H1 (cell line): ENCODE results near the gene FLOT1. TPM values are rescaled to one million over a fixed set of nuclear protein-coding genes. Genes with fewer than 3 reads are reported as not detected.

ENCODE experiments used
- CTCF ChIA-PET: fragments of 300-600 bp; sonication (Branson Sonifier 250); formaldehyde crosslinking; loops from one replicate; lab custom pipeline; 2021; ENCODE audit not compliant: partially characterized antibody; lab: Charles Lee
- POLR2A ChIA-PET: fragments of 300-600 bp; sonication (Branson Sonifier 250); formaldehyde crosslinking; loops from one replicate; lab custom pipeline; 2021; ENCODE audit warnings: inconsistent platforms; ENCODE audit not compliant: partially characterized antibody; lab: Charles Lee
- DNase-seq, 2 experiments: peaks; one replicate each; pipeline versions ENCODE4 v3.0.0 to v3.0.0-alpha.2; 2010 to 2022; ENCODE audit warnings: low spot score in 2 of 2, low read depth in 1 of 2, mixed read lengths in 1 of 2
- FAIRE-seq: peaks from 2 replicates; lab custom pipeline; 2011; peaks lifted over from hg19 to GRCh38; lab: Jason Lieb, UNC
- H2AFZ ChIP-seq: 2 replicates; pipeline ENCODE4 v1.8.1; 2012; ENCODE audit warnings: low read length, inconsistent platforms
- H2AK5ac ChIP-seq: 2 replicates; pipeline ENCODE4 v1.6.1; 2013; ENCODE audit warnings: low read depth, low read length
- H2BK120ac ChIP-seq: replicated peaks from 2 replicates; pipeline ENCODE3; 2013; ENCODE audit warnings: low read depth, low read length, inconsistent platforms
- H2BK12ac ChIP-seq: 2 replicates; pipeline ENCODE4 v1.6.1; 2013; ENCODE audit warnings: low read depth, low read length
- H2BK15ac ChIP-seq: 2 replicates; pipeline ENCODE4 v1.6.1; 2013; ENCODE audit warnings: low read length
- H2BK20ac ChIP-seq: 2 replicates; pipeline ENCODE4 v1.6.1; 2013; ENCODE audit warnings: low read length
- H2BK5ac ChIP-seq: 2 replicates; pipeline ENCODE4 v1.6.1; 2013; ENCODE audit warnings: low read depth, low read length
- H3K14ac ChIP-seq: 2 replicates; pipeline ENCODE4 v1.6.1; 2013; ENCODE audit warnings: inconsistent platforms; ENCODE audit not compliant: insufficient read length
- H3K18ac ChIP-seq: 2 replicates; pipeline ENCODE4 v1.6.1; 2013; ENCODE audit warnings: low read length; ENCODE audit errors: extremely low read depth
- H3K23ac ChIP-seq: 2 replicates; pipeline ENCODE4 v1.6.1; 2013; ENCODE audit warnings: inconsistent platforms; ENCODE audit not compliant: insufficient read length
- H3K23me2 ChIP-seq: 2 replicates; pipeline ENCODE4 v1.6.1; 2013; ENCODE audit warnings: low read depth, low read length
- H3K27ac ChIP-seq: 2 replicates; pipeline ENCODE4 v1.6.1; 2011; ENCODE audit warnings: low read depth, low read length, inconsistent platforms
- H3K27me3 ChIP-seq, 4 experiments: replicated peaks in 1 of 4; 1 replicate in 1 of 4; 2 replicates in 3 of 4; pipeline versions ENCODE4 v1.6.1 to v1.8.1; 2011 to 2013; ENCODE audit warnings: low read length in 3 of 4, mild to moderate bottlenecking in 3 of 4, inconsistent platforms in 2 of 4, mixed read lengths in 2 of 4, moderate library complexity in 1 of 4; ENCODE audit not compliant: control insufficient read depth in 3 of 4, insufficient read depth in 3 of 4; ENCODE audit errors: extremely low read depth in 1 of 4
- H3K36me3 ChIP-seq, 4 experiments: 2 replicates each; pipeline versions ENCODE4 v1.6.1 to v1.8.1; 2011 to 2013; ENCODE audit warnings: mild to moderate bottlenecking in 4 of 4, low read length in 3 of 4, moderate library complexity in 2 of 4, control low read depth in 1 of 4, inconsistent platforms in 1 of 4; ENCODE audit not compliant: insufficient read depth in 4 of 4, control insufficient read depth in 2 of 4
- H3K4ac ChIP-seq: replicated peaks from 2 replicates; pipeline ENCODE3; 2013; ENCODE audit warnings: low read length, low read depth, mixed read lengths, inconsistent platforms; ENCODE audit not compliant: insufficient read length
- H3K4me1 ChIP-seq, 4 experiments: replicated peaks in 1 of 4; 1 replicate in 1 of 4; 2 replicates in 3 of 4; pipeline versions ENCODE4 v1.6.1 to v1.8.1; 2011 to 2013; ENCODE audit warnings: low read length in 3 of 4, inconsistent platforms in 2 of 4, mixed read lengths in 1 of 4; ENCODE audit not compliant: insufficient read depth in 4 of 4, control insufficient read depth in 3 of 4
- H3K4me2 ChIP-seq, 2 experiments: 2 replicates each; pipeline versions ENCODE4 v1.6.1 to v1.8.1; 2011 to 2013; ENCODE audit warnings: low read depth in 2 of 2, low read length in 2 of 2, control low read depth in 1 of 2, inconsistent platforms in 1 of 2, mild to moderate bottlenecking in 1 of 2; ENCODE audit not compliant: insufficient read depth in 1 of 2
- H3K4me3 ChIP-seq, 4 experiments: fragments of 200-600, 300-600 bp in 1 of 4; sonication (generic), shearing (Covaris generic), sonication (Bioruptor Twin) in 1 of 4; 2 replicates each; pipeline versions ENCODE4 v1.5.1 to v1.8.1; 2011 to 2016; ENCODE audit warnings: low read length in 4 of 4, low read depth in 3 of 4, control low read depth in 2 of 4, inconsistent platforms in 2 of 4, mild to moderate bottlenecking in 2 of 4, mixed read lengths in 1 of 4, moderate library complexity in 1 of 4; ENCODE audit not compliant: insufficient read depth in 2 of 4; ENCODE audit errors: extremely low read depth in 1 of 4
- H3K56ac ChIP-seq: replicated peaks from 2 replicates; pipeline ENCODE3; 2013; ENCODE audit warnings: low read depth, mild to moderate bottlenecking, mixed read lengths, low read length, inconsistent platforms; ENCODE audit not compliant: insufficient read length
- H3K79me1 ChIP-seq: 2 replicates; pipeline ENCODE4 v1.6.1; 2013; ENCODE audit warnings: low read depth, low read length, control low read depth
- H3K79me2 ChIP-seq, 2 experiments: 2 replicates each; pipeline versions ENCODE4 v1.6.1 to v1.8.1; 2012 to 2013; ENCODE audit warnings: low read length in 2 of 2, mild to moderate bottlenecking in 2 of 2, inconsistent platforms in 1 of 2; ENCODE audit not compliant: insufficient read depth in 2 of 2, control insufficient read depth in 1 of 2
- H3K9ac ChIP-seq, 4 experiments: replicated peaks in 1 of 4; 1 replicate in 1 of 4; 2 replicates in 3 of 4; pipeline versions ENCODE4 v1.6.1 to v1.8.1; 2011 to 2013; ENCODE audit warnings: low read depth in 3 of 4, low read length in 3 of 4, control low read depth in 2 of 4, mild to moderate bottlenecking in 2 of 4, moderate library complexity in 2 of 4, inconsistent platforms in 1 of 4; ENCODE audit errors: extremely low read depth in 1 of 4
- H3K9me3 ChIP-seq, 2 experiments: 2 replicates each; pipeline versions ENCODE4 v1.6.1 to v1.8.1; 2012 to 2013; ENCODE audit warnings: mild to moderate bottlenecking in 2 of 2, moderate library complexity in 2 of 2, control low read depth in 1 of 2, inconsistent platforms in 1 of 2, low read depth in 1 of 2, low read length in 1 of 2, mixed read lengths in 1 of 2; ENCODE audit not compliant: insufficient read depth in 2 of 2
- H4K20me1 ChIP-seq, 2 experiments: replicated peaks in 1 of 2; 2 replicates each; pipeline versions ENCODE3 to v1.8.1; 2011 to 2013; ENCODE audit warnings: inconsistent platforms in 2 of 2, low read length in 2 of 2, mild to moderate bottlenecking in 1 of 2; ENCODE audit not compliant: insufficient read depth in 2 of 2, control insufficient read depth in 1 of 2
- H4K5ac ChIP-seq: 2 replicates; pipeline ENCODE4 v1.6.1; 2013; ENCODE audit warnings: low read length, low read depth, mixed read lengths, inconsistent platforms; ENCODE audit not compliant: insufficient read length
- H4K8ac ChIP-seq: 2 replicates; pipeline ENCODE4 v1.8.0; 2013; ENCODE audit warnings: mild to moderate bottlenecking, moderate library complexity, low read length, inconsistent platforms; ENCODE audit not compliant: insufficient read depth; ENCODE audit errors: extremely low read depth
- H4K91ac ChIP-seq: replicated peaks from 2 replicates; pipeline ENCODE3; 2013; ENCODE audit warnings: low read length, mixed read lengths, inconsistent platforms; ENCODE audit not compliant: insufficient read length
- BRCA1 ChIP-seq: IDR thresholded peaks from 2 replicates; pipeline ENCODE4 v1.6.1; 2012; ENCODE audit warnings: low read depth, low read length, improper control_type of control experiment
- CHD1 ChIP-seq: IDR thresholded peaks from 2 replicates; pipeline ENCODE4 v1.6.1; 2012; ENCODE audit warnings: low read depth, low read length, improper control_type of control experiment
- CHD2 ChIP-seq: IDR thresholded peaks from 2 replicates; pipeline ENCODE4 v1.6.1; 2012; ENCODE audit warnings: low read length, improper control_type of control experiment
- EGR1 ChIP-seq: IDR thresholded peaks from 2 replicates; pipeline ENCODE4 v1.6.1; 2011; ENCODE audit warnings: low read depth, low read length, borderline replicate concordance
- EP300 ChIP-seq, 2 experiments: IDR thresholded peaks; 1 replicate in 1 of 2; 2 replicates in 1 of 2; pipeline ENCODE4 v1.6.1; 2011 to 2012; ENCODE audit warnings: low read depth in 2 of 2, low read length in 2 of 2, mild to moderate bottlenecking in 2 of 2, borderline replicate concordance in 1 of 2, inconsistent platforms in 1 of 2, moderate library complexity in 1 of 2
- HDAC6 ChIP-seq: IDR thresholded peaks from one replicate; pipeline ENCODE4 v1.7.1; 2012; ENCODE audit warnings: low read depth, mild to moderate bottlenecking, inconsistent platforms, low read length, moderate library complexity
- POLR2A ChIP-seq, 2 experiments: IDR thresholded peaks; 1 replicate in 1 of 2; 2 replicates in 1 of 2; pipeline ENCODE4 v1.6.1; 2011; ENCODE audit warnings: low read depth in 2 of 2, low read length in 2 of 2, mild to moderate bottlenecking in 2 of 2; ENCODE audit errors: control extremely low read depth in 1 of 2
- POU5F1 ChIP-seq: IDR thresholded peaks from 2 replicates; pipeline ENCODE4 v1.6.1; 2011; ENCODE audit warnings: low read depth, mild to moderate bottlenecking, low read length, moderate library complexity
- RNF2 ChIP-seq: fragments of 200-900, 300-1000 bp; sonication (generic); IDR thresholded peaks from 2 replicates; pipeline ENCODE4 v1.7.1; 2016; ENCODE audit warnings: borderline replicate concordance, low read depth, mild to moderate bottlenecking, antibody characterized with exemption, low read length; ENCODE audit not compliant: poor library complexity, severe bottlenecking; ENCODE audit errors: missing control alignments
- TCF12 ChIP-seq: IDR thresholded peaks from 2 replicates; pipeline ENCODE4 v1.6.1; 2011; ENCODE audit warnings: low read depth, mild to moderate bottlenecking, low read length
- TEAD4 ChIP-seq: IDR thresholded peaks from 2 replicates; pipeline ENCODE4 v1.6.1; 2012; ENCODE audit warnings: low read depth, low read length, inconsistent platforms, mixed read lengths
- WGBS, 2 experiments: shearing (Covaris generic) in 1 of 2; methylation state at CpG; one replicate each; pipeline versions ENCODE4 v1.1.6 to v1.1.7; 2013 to 2015; ENCODE audit warnings: low lambda C conversion rate in 2 of 2, mixed read lengths in 2 of 2, inconsistent platforms in 1 of 2, low coverage in 1 of 2, missing lambda C conversion rate in 1 of 2; ENCODE audit not compliant: insufficient replicate concordance in 2 of 2, insufficient coverage in 1 of 2, insufficient read length in 1 of 2; ENCODE audit errors: extremely low coverage in 1 of 2, missing lambda C conversion rate in 1 of 2; 5-methylcytosine and 5-hydroxymethylcytosine counted together
- polyA plus RNA-seq, 7 experiments: library from polyadenylated mRNA; depleted of rRNA in 3 of 7; stranded (reverse) in 5 of 7; unstranded in 2 of 7; fragments of >200 nt in 5 of 7; fragments of 200-250 nt in 2 of 7; gene quantifications; 1 replicate in 5 of 7; 2 replicates in 1 of 7; 4 replicates in 1 of 7; pipeline versions ENCODE4 v1.2.1 to v1.2.3, GENCODE V29; 2011 to 2013; ENCODE audit warnings: missing spikeins in 2 of 7, mixed read lengths in 2 of 7
- total RNA-seq: library from RNA; stranded (reverse); fragmentation: NEBNext Ultra II Directional; extraction: Animal tissue kit (Norgen Biotek cat#: 25700); gene quantifications from 2 replicates; pipeline ENCODE4 v1.2.1, GENCODE V29; 2021

Gene FLOT1
- total and polyA plus RNA-seq, 2 of the 8 experiments (the other 6 are each of a cell fraction or from before 2014, with no cell fraction given) = 87.5 to 88.1 TPM

- Histone ChIP-seq H3K79me1 (peaks cover 4% of the 10 kb centered on the region; the same call in 1 of the 2 replicates), H4K5ac (no peak overlapping the region), H3K27ac (no peak overlapping the region), H3K18ac (no peak overlapping the region)
- TF ChIP-seq RNF2 (no peak), CHD2 (no peak), POLR2A (IDR thresholded peaks at IDR 0.05; ENCODE audit: control extremely low read depth in 1 of 2, low read depth in 2 of 2, low read length in 2 of 2) (no peak), EP300 (IDR thresholded peaks at IDR 0.05; ENCODE audit: borderline replicate concordance in 1 of 2, low read depth in 2 of 2, low read length in 2 of 2) (no peak), CHD1 (no peak), HDAC6 (no peak), EGR1 (no peak), TEAD4 (no peak), BRCA1 (no peak), POU5F1 (no peak), TCF12 (no peak)
- TF ChIP-seq, all 59 proteins: peak for 0
- WGBS, 2 experiments = 72% methylated on average over 2 of the region's 2 CpGs; no CpG with 5 or more reads in 1 of the 2 experiments
- no peak overlapping the region for H3K23ac ChIP-seq
- DNase-seq (no peak), FAIRE-seq (no peak)
- peaks cover 13% of the 10 kb centered on the region for H3K23me2 ChIP-seq
- no peak overlapping the region for H3K56ac ChIP-seq
- peaks cover 3 to 8% of the 10 kb centered on the region in 2 experiments for H4K20me1 ChIP-seq
- H2BK12ac ChIP-seq = no peak overlapping the region
- no peaks in the 10 kb centered on the region for H3K27me3 ChIP-seq
- H3K4me2 ChIP-seq = peak overlapping the region; percentile 39 to 96; a peak in 3 of 4 replicates
- H3K4me3 ChIP-seq = peak overlapping the region in 2 of 4 experiments; percentile 5 to 44; a peak in 3 of 8 replicates
- H2BK5ac ChIP-seq = no peak overlapping the region
- peaks cover 7 to 37% (median 24%) of the 10 kb centered on the region in 4 experiments for H3K4me1 ChIP-seq
- no peaks in the 10 kb centered on the region; a peak in 1 of 8 replicates for H3K36me3 ChIP-seq
- peaks cover 0 to 19% of the 10 kb centered on the region in 2 experiments; a peak in 3 of 4 replicates for H3K79me2 ChIP-seq
- H3K14ac ChIP-seq = no peak overlapping the region
- no peak overlapping the region for H3K4ac ChIP-seq
- ChIA-PET POLR2A (interaction anchor here (0.5 to 18.7 kb wide), 4 partner anchors 36 to 376 kb away, joined by 3 to 388 read pairs (median 3); partner anchors contain the start of genes FLOT1, MDC1 and TUBB), CTCF (interaction anchor here (1.2 to 11.0 kb wide), 4 partner anchors 15 to 142 kb away, joined by 3 to 147 read pairs (median 9); no protein-coding TSS in a partner anchor)
- no peak overlapping the region for H4K8ac ChIP-seq
- H2BK120ac ChIP-seq = no peak overlapping the region
- no peak overlapping the region for H2AK5ac ChIP-seq
- H3K9me3 ChIP-seq = no peaks in the 10 kb centered on the region
- H2BK15ac ChIP-seq = no peak overlapping the region; the same call in 1 of the 2 replicates
- H2BK20ac ChIP-seq = no peak overlapping the region
- no peak overlapping the region for H4K91ac ChIP-seq
- no peak overlapping the region for H3K9ac ChIP-seq
- no peak overlapping the region for H2AFZ ChIP-seq
Observed at GRCh38 chr6:30683980-30684338, 58.5 kb downstream of the FLOT1 start.
